PC-3 (cell line): ENCODE measurements around the gene FLOT1.

Experiments used
- EZH2 ChIP-seq: fragments of 300-600 bp; sonication (generic); IDR thresholded peaks from one replicate; pipeline ENCODE4 v1.6.1; 2017; ENCODE audit warnings: antibody characterized with exemption, mild to moderate bottlenecking, low read length; ENCODE audit not compliant: unreplicated experiment
- EZH2phosphoT487 ChIP-seq: fragments of 300-600 bp; sonication (generic); IDR thresholded peaks from 2 replicates; pipeline ENCODE4 v1.6.1; 2018; ENCODE audit warnings: mild to moderate bottlenecking, antibody characterized with exemption, low read length, borderline replicate concordance
- TF ChIP-seq, protein P1 (sequence below): fragments of 300-600 bp; sonication (generic); conservative IDR thresholded peaks from 2 replicates; pipeline ENCODE4 v1.5.1; 2017; ENCODE audit warnings: antibody characterized with exemption, low read depth, mild to moderate bottlenecking, low read length

DNA sequence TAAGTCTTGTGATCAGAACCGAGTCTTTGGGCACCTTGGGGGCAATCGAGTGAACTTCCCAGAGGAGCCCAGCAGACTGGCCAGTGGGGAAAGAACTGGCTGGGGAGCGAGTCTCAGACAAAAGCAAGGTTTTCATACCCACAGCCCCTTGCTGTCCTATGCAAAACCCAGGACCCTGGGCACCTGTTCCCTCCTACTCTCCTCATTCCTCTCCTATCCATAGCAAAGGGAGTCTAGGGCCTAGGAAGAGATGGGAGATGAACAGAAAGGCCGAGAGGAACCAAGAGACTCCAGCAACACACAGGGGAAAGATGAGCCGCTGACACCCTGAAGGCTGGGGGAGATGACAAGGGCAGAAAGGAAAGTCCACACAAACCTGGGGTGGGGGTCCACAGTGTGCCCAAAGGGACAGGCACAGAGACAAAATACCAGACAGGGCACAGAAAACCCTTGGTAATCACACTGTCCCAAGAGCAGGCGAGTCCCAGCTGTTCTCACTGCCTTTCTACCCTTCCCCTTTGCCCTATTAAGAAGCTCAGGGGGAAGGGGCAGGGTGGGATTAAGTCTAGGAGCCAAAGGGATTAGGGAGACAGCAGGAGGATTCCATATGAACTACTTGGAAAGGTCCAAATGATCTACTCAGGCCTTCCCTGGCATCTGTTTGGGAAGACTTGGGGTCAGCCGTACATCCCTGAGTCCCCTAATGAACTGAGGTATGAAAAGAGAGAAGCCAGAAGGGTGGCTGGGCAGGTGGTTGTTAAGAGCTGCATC lies 62.5 kb downstream of the FLOT1 start:
- TF ChIP-seq, protein P1, sequence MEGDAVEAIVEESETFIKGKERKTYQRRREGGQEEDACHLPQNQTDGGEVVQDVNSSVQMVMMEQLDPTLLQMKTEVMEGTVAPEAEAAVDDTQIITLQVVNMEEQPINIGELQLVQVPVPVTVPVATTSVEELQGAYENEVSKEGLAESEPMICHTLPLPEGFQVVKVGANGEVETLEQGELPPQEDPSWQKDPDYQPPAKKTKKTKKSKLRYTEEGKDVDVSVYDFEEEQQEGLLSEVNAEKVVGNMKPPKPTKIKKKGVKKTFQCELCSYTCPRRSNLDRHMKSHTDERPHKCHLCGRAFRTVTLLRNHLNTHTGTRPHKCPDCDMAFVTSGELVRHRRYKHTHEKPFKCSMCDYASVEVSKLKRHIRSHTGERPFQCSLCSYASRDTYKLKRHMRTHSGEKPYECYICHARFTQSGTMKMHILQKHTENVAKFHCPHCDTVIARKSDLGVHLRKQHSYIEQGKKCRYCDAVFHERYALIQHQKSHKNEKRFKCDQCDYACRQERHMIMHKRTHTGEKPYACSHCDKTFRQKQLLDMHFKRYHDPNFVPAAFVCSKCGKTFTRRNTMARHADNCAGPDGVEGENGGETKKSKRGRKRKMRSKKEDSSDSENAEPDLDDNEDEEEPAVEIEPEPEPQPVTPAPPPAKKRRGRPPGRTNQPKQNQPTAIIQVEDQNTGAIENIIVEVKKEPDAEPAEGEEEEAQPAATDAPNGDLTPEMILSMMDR, result no peak
- TF ChIP-seq EZH2 (no peak), EZH2phosphoT487 (no peak)
